GM19239 (cell line): Measurements from ENCODE around the gene ZNF185.
A peak's percentile ranks its signal among the peaks of the same experiment; 100 is the strongest.

Experiments
- DNase-seq: peaks from one replicate; pipeline ENCODE4 v3.0.0; 2011; ENCODE audit warnings: low spot score; ENCODE audit not compliant: insufficient read length
- FAIRE-seq: peaks from 2 replicates; lab custom pipeline; 2011; peaks lifted over from hg19 to GRCh38; lab: Jason Lieb, UNC

The ZNF185 gene

DNA sequence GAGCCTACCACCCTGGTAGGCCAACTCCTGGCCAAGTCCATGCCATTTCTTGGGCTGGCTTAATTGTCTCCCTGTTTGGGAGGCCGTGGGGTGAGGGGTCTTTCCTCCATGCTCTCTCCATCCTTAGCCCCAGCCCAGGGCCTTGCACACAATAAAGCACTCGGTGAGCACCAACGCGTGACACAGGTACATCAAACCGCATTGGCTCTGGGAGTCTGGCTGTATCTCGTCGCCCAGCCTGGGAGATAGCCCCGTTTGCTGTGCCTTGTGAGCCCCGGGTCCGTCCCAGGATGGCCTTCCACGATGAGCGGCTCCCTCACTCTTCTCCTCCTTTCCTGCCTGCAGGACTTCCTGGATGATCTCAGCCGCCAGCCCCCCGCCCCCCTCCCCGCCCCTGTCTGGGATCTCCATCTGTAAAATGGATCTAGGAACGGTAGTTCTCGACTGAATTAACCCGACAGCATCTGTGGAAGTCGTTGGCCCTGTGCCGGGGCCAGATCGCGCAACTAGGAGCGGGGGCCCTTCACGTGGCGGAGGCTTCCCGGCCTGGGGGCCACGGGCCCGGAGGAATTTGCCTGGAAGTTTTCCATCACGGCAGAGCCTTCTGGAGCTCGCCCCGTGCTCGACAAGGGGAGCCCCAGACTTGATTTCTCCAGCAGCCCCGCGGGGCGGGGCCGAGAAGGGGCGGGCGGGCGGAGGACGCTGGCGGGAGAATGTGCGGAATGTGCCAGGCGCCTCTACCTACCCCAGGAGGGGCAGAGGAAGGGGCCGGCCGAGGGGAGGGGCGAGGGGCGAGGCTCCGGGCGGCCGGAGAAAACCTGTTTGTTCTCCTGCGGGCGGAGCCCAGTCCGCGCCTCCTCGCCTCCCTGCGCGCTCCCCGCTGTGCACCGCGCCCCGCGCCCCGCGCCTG lies at the start of gene ZNF185:
TSS of gene ZNF185 (plus strand) at position 846 of the 910 bp plus-strand sequence. CDS start 16,423 bp downstream, outside the sequence.
- DNase-seq: no peak
- FAIRE-seq: no peak

DNA sequence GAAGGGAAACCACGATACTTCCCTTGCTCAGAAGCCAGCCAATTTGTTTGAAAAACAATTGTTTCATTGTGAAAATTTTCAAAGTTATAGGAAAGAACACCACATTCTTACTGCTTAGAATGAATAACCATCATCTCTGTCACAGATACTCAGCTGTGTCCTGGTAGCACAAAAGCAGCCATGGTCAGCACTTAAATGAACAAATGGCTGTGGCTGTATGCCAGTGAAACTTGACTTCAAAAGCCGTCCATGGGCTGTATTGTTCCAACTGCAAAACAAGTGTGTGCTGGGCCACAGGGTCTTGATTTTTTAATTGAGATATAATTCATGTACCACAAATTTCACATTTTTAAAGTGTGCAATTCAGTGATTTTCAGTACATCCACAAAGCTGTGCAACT lies 47.4 kb upstream of the ZNF185 start:
- FAIRE-seq: no peak
- DNase-seq: no peak

DNA sequence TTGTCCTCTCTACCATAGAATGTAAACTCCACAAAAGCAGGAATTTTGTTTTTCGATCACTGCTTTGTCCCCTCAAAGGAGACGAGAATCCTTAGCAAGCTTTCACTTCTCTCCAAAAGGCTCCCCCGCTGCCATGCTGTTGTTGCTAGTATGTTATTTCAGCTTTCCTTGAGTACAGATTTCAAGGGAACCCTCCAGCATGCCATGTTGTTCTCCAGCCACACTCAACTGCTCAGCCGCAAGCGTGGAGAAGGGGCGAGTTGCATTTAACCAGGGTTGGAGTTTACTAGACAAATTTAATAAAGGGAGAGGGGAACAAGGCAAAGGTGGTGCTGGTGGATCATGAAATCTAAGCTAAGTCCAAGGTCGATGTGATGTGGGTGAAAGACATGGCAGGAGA lies 43.9 kb upstream of the ZNF185 start:
- DNase-seq (no peak), FAIRE-seq (no peak)

DNA sequence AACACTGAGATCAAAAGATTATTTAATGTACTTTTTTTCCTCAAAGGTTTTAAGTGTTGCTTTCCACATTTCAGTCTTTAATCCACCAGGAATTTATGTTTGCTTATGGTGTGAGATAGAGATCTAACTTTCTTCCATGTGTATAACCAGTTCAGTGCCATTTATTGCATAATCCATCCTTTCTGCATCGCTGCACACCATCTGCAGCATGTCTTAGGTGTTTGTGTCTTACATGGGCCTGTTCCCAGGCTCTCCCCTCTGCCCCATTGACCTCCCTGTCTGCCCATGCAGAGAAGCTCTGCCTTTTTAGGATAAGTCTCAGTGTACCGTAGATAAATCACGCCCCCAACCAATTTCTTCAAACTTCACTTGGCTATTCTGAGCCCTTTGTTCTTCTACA lies 36.8 kb upstream of the ZNF185 start:
- no peak for DNase-seq
- no peak for FAIRE-seq

DNA sequence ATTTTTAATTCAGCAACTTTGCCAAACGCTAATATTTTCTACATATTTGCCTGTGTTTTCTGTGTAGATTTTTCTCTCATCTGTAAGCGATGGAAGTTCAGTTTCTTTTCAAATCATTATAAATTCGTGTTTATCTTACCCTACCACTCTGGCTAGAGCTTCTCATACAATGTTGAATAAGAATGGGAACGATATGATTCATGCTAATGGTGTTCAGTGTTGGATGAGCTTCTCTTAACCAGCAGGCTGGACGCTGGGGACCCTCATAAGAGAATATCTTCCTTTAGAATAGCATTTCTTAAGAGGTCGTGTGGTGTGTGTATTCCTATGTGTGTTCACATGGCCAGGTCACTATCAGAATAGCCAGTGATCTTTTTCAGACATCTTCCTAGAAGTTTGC lies 36.0 kb upstream of the ZNF185 start:
- DNase-seq: no peak
- FAIRE-seq: no peak

DNA sequence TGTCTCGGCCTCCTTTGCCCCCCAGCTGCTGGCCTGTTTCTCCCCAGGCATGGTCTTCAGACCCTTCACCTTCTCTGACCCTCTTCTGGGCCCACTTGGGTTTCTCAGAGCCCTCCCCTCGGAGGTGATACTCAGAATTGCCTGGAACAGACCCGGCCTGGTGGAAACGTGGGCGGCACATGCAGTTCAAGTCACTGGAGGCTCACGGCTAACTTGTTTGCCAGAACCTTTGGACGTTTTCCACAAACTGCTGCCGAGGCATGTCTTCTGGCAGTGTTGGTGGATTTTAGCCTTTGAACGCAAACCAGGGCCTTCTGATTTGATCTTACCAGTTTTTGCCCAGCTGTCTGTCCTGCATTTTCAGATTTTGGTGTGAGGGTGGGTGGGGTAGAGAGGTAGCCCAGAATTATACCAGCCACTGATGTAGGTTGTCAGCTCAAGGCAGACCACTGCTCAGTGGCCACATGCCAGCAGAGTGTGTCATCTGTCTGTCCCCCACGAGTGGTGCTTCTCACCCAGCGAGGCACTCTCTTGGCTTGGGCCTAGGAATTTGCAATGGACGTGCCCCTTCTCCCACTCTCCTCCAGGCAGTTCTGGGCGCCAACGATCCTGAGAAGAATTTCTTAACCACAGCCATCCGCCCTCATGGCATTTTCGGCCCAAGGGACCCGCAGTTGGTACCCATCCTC lies 32.5 kb upstream of the ZNF185 start:
- DNase-seq (no peak), FAIRE-seq (no peak)

DNA sequence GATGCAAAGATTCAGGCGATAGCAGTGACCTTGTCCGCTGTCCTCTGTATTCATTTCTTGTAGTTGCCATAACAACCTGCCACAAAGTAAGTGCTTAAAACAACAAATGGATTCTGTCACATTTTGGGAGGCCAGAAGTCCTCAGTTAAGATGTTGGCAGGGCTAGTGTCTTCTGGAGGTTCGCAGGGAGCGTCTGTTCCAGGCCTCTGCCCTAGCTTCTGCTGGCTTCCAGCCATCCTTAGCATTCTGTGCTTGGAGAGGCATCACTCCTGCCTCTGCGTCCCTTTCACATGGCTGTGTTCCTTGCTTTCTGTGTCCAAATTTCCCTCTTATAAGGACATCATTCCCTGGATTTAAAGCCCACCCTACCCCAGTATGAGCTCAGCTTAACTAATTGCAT lies 31.5 kb upstream of the ZNF185 start:
- DNase-seq (no peak), FAIRE-seq (no peak)

DNA sequence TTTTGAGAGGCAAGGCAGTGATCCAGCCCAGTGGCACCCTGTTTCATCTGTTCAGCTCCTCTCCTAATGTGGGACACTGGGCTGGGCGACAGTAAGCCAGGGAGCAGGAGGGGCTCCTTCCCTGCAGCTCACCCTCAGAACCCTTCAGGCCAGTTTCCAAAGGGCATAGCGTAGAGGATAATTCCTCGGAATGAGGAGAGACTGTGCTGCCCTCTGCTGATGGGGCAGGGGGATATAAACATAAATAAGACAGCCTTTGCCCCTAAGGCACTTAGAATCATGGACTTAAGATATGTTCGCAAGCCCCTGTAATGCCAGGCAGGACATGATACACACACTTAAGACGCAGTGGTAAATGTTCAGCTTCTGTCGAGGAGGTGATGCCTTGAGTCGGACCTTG lies 27.9 kb upstream of the ZNF185 start:
- DNase-seq (no peak), FAIRE-seq (no peak)

DNA sequence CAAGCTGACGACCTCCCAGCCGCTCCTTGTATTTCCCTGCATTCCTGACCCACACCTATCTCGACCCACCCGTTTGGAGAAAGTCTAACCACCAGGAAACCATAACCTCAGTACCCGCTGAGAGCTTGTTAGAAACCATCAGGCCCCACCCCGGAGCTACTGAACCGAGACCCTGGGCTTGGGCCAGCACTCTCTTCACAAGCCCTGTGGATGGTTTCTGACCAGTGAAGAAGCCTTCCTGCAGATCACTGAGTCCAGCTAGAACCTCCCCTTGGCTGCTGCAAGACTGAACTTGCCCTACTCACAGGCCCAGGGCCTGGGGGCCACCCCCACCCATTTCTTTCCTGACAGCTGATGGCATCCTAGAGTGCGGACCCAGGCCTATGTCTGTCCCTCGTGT lies 26.6 kb upstream of the ZNF185 start:
- no peak for DNase-seq
- FAIRE-seq: no peak

DNA sequence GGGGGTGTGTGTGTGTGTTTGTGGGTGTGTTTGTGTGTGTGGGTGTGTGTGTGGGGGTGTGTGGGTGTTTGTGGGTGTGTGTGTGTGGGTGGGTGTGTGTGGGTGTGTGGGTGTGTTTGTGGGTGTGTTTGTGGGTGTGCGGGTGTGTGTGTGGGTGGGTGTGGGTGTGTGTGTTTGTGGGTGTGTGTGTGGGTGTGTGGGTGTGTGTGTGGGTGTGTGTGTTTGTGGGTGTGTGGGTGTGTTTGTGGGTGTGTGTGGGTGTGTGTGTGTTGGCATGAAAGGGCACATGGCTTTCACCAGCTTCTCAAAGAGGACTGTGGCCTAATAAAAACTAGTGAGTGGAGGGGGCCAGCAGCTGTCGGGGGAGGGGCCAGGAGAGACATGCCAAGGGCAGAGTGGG lies 25.3 kb upstream of the ZNF185 start:
- DNase-seq: no peak
- no peak for FAIRE-seq

DNA sequence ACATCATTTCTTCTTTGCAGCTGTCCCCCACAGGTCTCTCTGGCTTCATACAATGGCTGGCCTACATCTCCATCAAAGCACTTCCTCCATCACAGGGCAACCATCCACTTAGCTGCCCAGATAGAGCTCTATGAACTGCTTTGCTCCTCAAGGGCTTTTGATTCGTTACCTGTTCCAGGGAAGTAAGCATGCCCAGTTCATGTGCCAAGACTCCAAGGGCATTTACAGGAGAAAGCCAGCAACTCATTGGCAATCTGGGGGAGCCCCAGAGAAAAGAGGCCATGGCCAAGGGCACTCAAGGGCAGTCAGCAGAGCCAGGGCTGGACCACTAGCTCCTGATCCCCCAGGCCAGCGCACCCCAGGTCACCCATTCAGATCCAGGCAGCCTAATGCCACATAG lies 24.5 kb upstream of the ZNF185 start:
- FAIRE-seq (no peak), DNase-seq (no peak)

DNA sequence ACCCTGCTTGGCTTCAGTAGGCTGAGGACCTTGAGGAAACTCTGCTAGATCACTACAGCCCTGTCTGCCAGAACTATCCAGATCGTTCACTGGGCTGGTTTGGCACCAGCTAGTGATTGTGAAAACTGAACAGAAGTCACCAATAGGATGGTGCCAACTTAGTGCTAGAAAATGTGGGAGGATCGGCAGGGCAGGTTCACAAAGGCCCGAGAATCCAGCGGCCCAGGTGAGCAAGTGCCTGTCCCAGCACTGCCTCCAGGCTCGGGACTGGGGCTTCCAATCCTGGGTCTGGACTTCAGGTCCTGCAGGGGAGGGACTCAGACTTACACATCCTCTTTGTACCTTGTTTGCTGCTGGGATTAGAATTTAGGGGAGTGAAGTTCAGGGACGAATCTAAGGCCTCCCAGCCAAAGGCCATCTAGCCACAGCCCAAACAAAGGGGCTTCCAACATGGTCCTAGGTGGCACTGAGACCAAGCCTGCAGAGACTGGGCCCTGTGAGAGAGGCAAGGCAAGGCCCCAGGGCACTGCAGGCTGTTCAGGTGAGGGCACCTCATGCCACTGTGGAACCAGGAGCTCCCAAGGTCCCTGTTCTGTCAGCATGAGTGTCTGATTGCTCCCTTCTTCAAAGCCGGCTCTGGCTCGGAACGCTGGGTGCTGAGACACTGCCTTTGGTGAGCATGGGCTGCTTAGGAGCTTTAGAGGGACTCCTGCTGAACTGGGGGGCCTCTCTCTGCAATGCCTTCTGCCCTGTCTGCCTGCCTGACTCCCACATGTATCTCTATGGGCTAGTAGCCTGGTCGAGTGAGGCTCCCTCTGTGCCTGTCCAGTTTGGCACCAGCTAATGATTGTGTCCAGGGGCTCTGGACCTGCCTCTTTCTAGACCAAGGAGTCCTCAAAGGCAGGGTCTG lies 20.7 kb upstream of the ZNF185 start:
- DNase-seq: no peak
- FAIRE-seq: no peak

DNA sequence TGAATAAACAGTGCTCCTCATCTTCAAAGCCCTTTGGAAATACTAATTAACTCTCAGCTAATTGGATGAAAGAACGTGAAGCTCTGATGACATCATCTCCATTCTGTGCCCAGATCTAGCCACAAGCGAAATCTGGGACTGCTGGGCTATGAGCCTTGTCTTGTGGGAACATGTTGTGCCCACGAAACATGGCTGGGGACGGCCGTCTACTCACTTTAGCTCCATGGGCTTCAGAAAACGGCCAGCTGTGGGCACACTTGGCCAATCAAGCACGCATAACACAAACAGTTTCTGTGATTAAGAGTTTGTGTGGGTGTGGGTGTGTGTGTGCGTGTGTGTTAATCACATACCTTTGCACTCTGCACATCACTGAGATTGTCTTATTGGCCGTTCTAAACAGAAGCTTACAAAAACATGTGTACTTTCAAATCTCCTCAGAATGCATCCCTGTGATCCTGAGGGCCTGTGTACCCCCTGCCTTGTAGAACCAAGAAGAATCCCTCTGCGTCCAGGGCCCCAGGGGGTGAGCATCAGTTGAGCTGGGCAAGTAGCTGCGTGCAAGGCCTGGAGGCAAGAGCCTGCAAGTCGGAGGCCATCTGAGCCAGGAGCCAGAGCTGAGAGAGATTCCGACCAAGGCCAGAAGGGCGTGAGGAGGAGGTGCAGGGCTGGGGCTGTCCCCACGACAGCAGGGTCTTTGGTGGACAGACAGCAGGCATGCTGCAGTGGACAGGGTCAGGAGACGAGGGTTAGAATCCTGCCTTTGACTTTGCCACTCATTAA lies 18.7 kb upstream of the ZNF185 start:
- FAIRE-seq (no peak), DNase-seq (no peak)

DNA sequence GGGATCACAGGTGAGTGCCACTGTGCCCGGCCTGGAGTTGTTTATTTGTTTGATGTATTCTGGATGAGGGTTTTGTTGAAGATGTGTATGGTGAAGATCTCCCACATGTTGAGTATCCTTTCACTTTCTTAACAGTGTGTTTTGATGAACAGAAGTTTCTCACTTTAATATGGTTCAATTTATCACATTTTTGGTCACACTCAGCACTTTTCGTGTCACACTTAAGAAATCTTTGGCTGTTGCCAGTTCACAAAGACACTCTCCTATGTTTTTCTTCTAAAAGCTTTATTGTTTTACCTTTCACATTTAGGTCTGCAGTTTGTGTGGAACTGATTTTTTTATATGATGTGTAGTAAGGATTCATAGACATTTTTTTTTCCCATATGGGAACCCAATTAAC lies 16.6 kb upstream of the ZNF185 start:
- FAIRE-seq (no peak), DNase-seq (no peak)

DNA sequence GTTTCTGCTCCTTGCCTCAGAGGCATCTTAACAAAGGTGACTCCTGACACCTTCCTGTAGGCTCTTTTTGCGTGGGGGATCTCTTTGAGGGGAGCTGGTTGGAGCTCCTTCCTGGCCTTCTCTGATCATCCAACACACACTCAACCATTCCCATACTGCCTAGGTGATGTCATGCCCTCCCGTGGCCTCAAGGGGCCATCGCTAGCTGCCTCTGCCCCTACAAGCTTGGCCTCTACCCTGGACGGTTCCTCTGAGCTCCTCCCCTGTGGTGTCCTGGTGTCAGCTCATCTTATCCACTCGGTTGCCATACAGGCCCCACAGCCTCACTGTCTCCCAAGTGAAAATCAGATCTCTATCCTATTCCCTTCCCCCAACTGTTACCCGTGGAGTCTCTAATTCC lies 13.7 kb upstream of the ZNF185 start:
- no peak for DNase-seq
- FAIRE-seq: no peak

DNA sequence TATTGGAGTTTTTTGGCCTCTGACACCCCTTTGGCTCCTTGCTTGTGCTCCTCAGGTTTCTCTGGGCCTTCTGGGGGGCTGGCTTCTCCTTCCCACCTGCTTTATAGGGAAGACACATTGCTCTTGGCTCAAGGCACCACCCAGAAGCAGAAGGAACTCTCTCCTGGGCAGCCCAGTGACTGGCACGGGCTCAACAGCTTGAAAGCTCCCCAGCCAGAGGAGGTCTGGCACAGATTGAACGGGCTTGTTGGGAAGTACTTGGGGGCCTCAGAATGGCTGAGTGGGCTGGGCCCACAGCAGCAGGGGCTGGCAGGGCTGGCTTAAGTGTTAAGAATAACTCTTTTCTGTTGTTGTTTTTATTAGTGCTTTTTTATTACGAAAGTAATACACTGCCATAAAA lies 11.2 kb upstream of the ZNF185 start:
- FAIRE-seq (peak; percentile 21), DNase-seq (no peak)

DNA sequence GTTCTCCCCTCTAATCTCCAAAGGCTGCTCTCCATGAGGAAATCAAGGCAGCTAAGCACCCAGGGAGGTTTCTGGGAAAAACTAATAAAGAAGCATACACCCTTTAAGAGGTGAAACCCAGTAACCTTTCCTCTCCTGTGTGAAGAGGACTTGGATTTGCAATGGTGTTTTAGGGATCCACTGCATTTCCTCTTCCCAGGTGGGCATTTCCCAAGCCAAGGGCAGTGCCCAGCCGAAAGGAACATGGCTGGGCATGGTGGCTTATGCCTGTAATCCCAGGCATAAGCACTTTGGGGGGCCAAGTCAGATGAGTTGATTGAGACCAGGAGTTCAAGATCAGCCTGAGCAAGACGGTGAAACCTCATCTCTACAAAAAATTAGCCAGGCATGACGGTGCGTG lies 5.4 kb upstream of the ZNF185 start:
- peak; percentile 74 for FAIRE-seq
- DNase-seq: no peak

DNA sequence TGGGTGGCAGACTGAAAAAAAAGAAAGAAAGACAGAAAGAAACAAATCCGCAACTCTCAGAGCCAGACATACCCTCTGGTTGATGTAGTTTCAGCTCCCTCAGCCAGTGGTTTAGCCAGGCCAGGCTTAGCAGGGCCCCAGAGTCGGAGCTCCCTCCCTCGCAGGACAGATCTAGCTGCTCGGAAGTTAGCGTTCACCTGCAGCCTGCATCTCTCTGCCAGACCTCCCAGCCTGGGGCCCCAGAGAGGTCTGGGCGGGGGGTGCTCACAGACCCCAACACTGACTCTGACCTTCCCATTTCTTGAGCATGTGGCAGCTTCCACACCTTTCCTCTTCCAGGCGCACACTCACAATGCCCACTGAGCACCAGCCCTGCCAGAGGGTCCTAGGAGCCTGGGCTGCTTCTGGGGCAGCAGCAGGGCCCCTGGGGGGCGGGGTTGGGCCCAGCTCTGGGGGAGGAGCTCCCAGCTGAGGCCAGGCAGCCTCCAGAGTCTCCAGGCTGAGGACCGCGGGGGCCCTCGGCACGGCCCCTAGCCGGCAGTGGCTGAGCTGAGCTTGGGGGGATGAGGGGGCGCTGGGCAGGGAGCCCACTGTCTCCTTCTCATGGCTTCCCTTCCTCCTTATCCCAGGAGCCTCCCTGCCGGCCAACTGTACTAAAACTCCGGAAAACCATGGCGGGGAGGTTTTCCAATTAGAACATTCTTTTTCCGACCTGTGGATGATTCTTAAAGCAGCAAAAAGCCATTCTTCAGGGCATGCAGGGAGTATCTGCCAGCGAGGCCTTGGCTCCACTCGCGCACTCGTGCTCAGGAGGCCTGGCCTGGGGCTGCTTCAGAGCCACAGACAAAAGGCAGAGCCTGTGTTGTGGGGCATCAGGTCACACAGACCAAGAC lies 4.6 kb upstream of the ZNF185 start:
- no peak for DNase-seq
- no peak for FAIRE-seq
